Measurements from ENCODE around the gene SEL1L2.
A peak's percentile ranks its signal among the peaks of the same experiment; 100 is the strongest.
"Not testable (repeated sequence)": the region's sequence is repeated elsewhere in the genome, so short reads cannot be mapped to it uniquely, and the experiment has no call there.

SEL1L2 gene

GRCh38 chr20:13990465-13990864, at the start of gene SEL1L2:
Gene SEL1L2, minus strand, starts transcription at chr20:13990614. Its CDS starts 80 bp downstream, at chr20:13990534.
- no peak for DNase-seq

DNA sequence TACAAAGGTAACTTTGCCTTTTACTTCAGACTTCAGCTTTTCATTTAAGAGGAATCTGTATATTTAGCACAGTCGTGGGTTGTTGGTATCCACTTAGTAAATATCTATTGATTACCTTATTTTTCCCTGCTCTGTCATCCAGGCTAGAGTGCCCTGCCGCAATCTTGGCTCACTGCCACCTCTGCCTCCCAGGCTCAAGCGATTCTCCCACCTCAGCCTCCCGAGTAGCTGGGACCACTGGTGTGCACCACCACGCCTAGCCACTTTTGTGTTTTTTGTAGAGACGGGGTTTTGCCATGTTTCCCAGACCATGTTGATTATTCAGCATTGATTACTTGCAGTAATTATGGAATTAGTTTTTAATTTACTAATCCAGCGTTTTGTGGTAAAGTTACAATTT, 46.2 kb upstream of the SEL1L2 start:
- no peak for DNase-seq

GRCh38 chr20:14033310-14033709, 42.9 kb upstream of the SEL1L2 start:
- DNase-seq, result no peak

- no peak for DNase-seq
Measured at GRCh38 chr20:14030991-14031390, 40.6 kb upstream of the SEL1L2 start.

DNA sequence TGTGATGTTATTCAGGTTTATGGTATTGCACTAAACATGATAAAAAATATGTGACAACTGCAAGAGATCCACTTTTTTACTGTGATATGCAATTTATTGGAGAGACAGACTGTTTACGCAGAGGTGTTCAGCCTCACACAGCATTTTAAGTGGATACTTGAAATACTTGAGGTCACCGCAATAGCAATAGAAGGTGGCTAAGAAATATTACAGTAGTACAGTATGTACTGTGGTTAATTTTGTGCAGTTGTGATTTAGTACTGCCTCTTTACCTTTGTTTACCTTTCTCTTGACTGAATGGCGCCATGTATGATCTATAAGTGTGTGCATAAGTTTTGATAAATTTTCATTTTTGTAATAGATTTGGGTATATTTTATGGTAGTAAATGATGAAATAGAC, 22.3 kb upstream of the SEL1L2 start:
- DNase-seq, result no peak

- no peak for DNase-seq
Measured at GRCh38 chr20:14009208-14009607, 18.8 kb upstream of the SEL1L2 start.

- DNase-seq, result no peak
Measured at GRCh38 chr20:14005996-14006395, 15.6 kb upstream of the SEL1L2 start.

DNA sequence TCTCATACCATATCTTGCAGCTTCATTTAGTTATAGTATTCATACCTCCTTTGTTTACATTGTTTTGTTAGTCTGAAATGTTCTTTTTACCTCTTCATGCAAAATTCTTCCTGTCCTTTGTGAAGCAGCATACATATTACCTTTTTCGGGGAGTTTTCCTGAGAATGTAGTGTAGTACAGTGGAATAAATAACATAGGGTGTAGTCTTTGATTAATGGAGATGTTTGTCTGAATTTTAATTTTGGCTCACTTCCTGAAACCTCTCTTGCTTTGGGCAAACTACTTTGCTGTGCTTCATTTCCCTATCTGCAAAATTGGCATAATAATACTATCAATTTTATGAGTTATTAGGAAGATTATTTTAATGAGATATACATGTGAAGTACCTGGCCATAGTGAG, 10.5 kb upstream of the SEL1L2 start:
- no peak for DNase-seq

DNA sequence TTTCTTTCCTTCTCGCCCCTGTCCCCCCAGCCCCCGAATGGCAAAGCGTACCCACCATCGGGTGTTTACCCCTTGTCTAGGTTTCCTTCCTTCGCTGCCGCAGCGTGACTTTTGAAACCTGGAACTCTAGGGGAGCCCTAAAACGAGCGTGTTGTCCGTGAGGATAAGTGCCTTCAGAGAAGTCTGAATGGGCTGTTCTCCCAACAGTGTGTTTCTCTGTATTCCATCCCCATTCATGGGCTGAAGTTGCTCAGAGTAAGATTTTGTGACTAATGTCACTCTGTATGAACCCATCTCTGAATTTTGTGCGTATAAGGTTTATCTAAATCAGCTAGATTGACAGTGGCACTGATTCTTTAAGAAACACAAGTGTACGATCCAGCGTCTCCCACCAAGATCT, 5.9 kb upstream of the SEL1L2 start:
- no peak for DNase-seq

- no peak for DNase-seq
Measured at GRCh38 chr20:13995841-13996240, 5.4 kb upstream of the SEL1L2 start.

GRCh38 chr20:13995086-13995665, 4.8 kb upstream of the SEL1L2 start, which contains the start of gene MACROD2:
Gene MACROD2, plus strand, starts transcription at chr20:13995516.
- peak; percentile 59 for DNase-seq

DNA sequence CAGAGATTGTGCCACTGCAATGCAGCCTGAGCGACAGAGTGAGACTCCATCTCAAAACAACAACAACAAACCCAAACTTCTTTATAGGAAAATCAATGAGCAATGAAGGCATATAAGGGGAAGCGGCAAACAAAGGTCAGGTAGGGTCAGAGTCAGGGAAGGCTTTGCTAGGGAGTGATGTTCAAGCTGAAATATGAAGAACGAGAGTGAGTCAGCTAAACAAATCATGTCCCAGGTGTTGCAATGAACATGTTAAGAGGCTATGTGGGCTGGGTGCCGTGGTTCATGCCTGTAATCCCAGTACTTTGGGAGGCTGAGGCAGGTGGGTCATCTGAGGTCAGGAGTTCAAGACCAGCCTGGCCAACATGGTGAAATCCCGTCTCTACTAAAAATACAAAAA, 1.5 kb upstream of the SEL1L2 start:
- not testable (repeated sequence) for DNase-seq

GRCh38 chr20:13991311-13991710, 897 bp upstream of the SEL1L2 start:
- DNase-seq, result no peak

- DNase-seq, result no peak
Measured at GRCh38 chr20:13984211-13984610, 6.2 kb downstream of the SEL1L2 start.

DNA sequence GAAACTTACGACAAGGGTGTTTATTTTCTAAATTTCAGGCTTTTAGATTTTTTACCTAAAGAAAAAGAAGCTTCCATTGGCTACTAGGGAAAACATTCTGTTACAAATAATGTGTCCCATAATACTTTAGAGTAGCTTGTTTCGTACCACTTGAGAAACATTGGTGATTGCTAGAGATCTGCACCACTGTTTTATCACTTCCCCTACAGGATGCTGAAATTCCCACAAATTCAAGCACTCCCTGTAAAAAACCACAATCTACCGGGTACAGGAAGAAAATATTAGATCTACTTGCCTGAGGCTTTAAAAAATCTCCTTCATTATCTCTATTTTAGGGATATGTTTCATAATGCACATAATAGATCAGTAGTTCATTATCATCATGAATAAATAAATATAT, 29.9 kb downstream of the SEL1L2 start:
- no peak for DNase-seq

DNA sequence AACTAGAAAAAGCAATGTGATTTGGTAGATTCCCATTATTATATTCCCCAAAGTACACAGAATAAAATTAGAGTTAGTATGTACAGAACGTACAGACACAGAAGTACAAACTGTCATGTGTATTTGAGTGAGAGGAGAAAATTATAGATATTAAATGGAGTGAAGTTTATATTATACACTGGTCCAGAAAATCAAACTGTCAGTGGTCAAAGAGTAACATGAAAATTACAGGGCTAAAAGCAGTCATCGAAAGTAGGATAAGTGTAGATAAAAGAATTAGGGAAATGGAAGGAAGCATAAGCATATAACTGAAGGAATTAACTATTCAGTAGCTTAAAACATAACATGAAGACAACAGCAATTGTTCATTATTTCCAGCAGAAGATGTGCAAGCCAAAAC, 30.3 kb downstream of the SEL1L2 start:
- no peak for DNase-seq

DNA sequence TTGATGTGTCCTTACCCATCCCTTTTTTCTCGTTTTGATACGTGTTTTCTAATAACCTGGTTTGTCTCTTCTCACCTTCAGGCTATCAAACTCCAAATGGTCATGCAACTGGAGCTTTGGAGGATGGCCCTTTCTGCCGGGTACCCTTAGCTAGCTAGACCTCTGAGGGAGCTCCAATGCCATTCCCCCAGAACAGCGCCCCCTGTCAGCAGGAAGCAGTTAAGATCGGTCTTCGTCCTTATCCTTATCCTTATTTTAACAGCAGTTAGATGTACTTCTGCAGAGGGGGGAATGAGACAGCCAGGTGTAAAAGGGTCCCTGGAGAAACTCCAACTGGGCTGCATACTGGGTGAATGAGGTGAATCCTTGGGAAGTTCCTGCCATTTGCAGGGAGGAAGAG, 37.2 kb downstream of the SEL1L2 start:
- no peak for DNase-seq

GRCh38 chr20:13947719-13948118, 42.7 kb downstream of the SEL1L2 start:
- DNase-seq, result no peak

- DNase-seq, result no peak
Measured at GRCh38 chr20:13941031-13941430, 49.4 kb downstream of the SEL1L2 start.

DNA sequence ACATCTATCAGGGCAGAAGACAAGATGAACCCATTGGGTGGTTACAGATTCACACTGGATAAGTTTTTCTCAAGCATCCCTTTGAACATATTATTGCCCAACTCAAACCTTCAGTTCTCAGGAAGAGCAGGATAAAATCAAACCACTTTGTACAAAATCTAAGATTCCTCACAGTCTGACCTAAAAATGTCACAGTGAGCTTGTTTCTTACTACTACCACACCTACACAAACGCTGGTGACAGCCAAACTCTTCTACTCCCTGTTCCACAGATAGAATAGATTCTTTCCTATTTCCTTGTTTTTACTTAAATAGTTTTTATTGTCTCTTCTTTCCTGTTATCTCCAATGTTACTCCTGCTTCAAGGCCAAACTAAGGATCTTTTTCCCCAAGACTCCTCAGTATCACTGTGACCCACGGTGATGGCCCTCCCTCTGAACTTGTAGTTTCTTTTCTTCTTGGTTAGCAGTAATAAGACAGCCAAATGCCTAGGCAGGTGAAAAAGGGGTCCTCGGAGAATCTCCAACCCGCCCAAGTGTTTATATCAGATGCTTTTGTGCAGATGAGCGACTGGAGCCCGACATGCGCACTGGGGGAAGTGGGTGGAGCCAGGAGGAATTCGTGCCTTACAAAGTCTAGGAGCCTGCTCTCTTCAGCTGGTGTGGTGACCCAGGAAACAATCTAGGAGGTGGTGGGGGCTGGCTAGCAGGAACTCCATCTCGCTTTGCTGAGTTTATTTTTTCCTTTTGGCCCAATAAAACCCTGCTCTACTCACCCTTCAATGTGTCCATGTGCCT, 53.4 kb downstream of the SEL1L2 start:
- DNase-seq, result no peak

DNA sequence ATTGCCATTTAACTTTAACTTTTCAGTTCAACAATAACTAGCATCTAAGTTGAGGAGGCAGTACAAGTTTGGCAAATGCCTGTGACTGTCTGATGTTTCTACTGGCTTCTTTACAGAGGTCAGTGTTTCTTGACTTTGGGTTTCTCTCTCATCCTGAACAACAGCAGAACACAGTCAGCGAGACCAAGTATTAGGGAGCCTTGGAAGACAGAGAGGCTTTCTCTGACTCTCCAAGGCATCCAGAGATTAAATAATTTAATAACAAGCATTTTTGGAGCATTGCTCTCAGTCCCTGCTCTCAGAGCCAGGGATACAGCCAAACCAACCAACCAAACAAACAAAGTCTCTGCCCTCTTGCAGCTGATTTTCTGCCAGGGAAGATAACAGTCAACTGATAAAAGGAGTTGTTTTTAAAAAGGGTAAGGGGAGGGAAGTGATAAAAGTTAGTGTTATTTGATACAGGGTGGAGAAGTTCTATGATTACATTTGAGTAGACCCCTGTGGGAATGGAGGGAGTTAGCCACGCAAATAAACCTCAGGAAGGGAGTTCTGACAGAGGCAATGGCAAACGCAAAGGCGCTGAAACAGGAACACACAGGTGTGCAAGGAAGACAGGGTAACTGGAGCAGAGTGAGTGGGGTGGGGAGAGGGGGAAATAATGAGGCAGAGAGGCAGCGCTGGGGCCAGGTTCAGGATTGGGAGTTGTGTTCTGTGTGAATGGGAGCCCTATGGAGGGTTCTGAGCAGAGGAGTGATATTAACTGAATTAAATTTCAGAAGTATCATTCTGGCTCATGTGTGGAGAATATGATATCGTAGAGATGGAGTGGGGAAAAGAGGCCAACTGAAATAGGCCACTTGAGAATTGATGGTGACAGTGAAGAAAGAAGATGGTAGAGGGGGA, 55.2 kb downstream of the SEL1L2 start:
- DNase-seq, result no peak

- no peak for DNase-seq
Measured at GRCh38 chr20:13930281-13930680, 60.1 kb downstream of the SEL1L2 start.

DNA sequence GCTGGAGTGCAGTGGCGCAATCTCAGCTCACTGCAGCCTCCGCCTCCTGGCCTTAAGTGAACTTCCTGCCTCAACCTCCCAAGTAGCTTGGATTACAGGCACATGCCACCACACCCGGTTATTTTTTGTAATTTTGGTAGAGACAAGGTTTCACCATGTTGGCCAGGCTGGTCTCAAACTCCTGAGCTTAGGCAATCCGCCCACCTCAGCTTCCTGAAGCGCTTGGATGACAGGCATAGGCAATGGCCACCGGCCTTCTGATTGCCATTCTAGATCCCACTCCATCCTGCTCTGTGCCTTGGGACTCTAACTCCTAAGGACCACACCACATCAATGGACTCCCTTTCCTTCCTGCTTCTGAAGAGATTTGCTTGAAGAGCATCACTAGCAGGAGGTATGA, 60.6 kb downstream of the SEL1L2 start:
- DNase-seq, result no peak

GRCh38 chr20:13928901-13929300, 61.5 kb downstream of the SEL1L2 start:
- DNase-seq, result no peak

Data from stimulated activated CD4-positive, alpha-beta T cell treated with anti-CD3 and anti-CD28 coated beads, Interleukin-1b, Interleukin-23, amount 100 ng/mL, for 48 hours (primary cell).